GM19463 (cell line): ENCODE data around the gene SNX30.

Experiments
- ATAC-seq: cut with Tn5 transposase; IDR thresholded peaks from one replicate; pipeline ENCODE4 v1.9.1; 2021; ENCODE audit warnings: mild to moderate bottlenecking, moderate library complexity; ENCODE audit not compliant: unreplicated experiment

Gene SNX30

GRCh38 chr9:112853882-112854585 lies 103.5 kb downstream of the SNX30 start:
- no peak for ATAC-seq

GRCh38 chr9:112854657-112855056 lies 104.1 kb downstream of the SNX30 start:
- no peak for ATAC-seq

- ATAC-seq: no peak
These were observed 105.6 kb downstream of the SNX30 start for GRCh38 chr9:112856200-112856599.

- ATAC-seq: no peak
These were observed 106.3 kb downstream of the SNX30 start for GRCh38 chr9:112856843-112857242.

- ATAC-seq: no peak
These were observed 107.4 kb downstream of the SNX30 start for GRCh38 chr9:112858005-112858404.

- peak; percentile 61 for ATAC-seq
These were observed 108.1 kb downstream of the SNX30 start for GRCh38 chr9:112858625-112859147.

- no peak for ATAC-seq
These were observed 109.9 kb downstream of the SNX30 start for GRCh38 chr9:112860451-112860850.

GRCh38 chr9:112861155-112861554 lies 110.6 kb downstream of the SNX30 start:
- no peak for ATAC-seq

GRCh38 chr9:112861638-112862555 lies 111.3 kb downstream of the SNX30 start:
- ATAC-seq: no peak

GRCh38 chr9:112863214-112863613 lies 112.7 kb downstream of the SNX30 start:
- no peak for ATAC-seq

GRCh38 chr9:112863746-112864145 lies 113.2 kb downstream of the SNX30 start:
- no peak for ATAC-seq

GRCh38 chr9:112864403-112864802 lies 113.8 kb downstream of the SNX30 start:
- no peak for ATAC-seq

- no peak for ATAC-seq
These were observed 114.4 kb downstream of the SNX30 start for GRCh38 chr9:112864982-112865381.

- ATAC-seq: no peak
These were observed 116.2 kb downstream of the SNX30 start for GRCh38 chr9:112866662-112867274.

- no peak for ATAC-seq
These were observed 116.9 kb downstream of the SNX30 start for GRCh38 chr9:112867275-112867991.

GRCh38 chr9:112868461-112868860 lies 117.9 kb downstream of the SNX30 start:
- ATAC-seq: no peak

GRCh38 chr9:112869041-112869529 lies 118.5 kb downstream of the SNX30 start:
- ATAC-seq: peak; percentile 45

GRCh38 chr9:112869917-112870316 lies 119.4 kb downstream of the SNX30 start:
- no peak for ATAC-seq

- no peak for ATAC-seq
These were observed 120.0 kb downstream of the SNX30 start for GRCh38 chr9:112870556-112870955.

- ATAC-seq: no peak
These were observed 121.5 kb downstream of the SNX30 start for GRCh38 chr9:112872019-112872418.
